ENCODE data around the gene LCN6. TPM values are rescaled to one million over a fixed set of nuclear protein-coding genes. Genes with fewer than 3 reads are reported as not detected.

The LCN6 gene
- total and polyA plus RNA-seq, 2 of the 4 experiments (the other 2 are of a cell fraction): not detected

DNA sequence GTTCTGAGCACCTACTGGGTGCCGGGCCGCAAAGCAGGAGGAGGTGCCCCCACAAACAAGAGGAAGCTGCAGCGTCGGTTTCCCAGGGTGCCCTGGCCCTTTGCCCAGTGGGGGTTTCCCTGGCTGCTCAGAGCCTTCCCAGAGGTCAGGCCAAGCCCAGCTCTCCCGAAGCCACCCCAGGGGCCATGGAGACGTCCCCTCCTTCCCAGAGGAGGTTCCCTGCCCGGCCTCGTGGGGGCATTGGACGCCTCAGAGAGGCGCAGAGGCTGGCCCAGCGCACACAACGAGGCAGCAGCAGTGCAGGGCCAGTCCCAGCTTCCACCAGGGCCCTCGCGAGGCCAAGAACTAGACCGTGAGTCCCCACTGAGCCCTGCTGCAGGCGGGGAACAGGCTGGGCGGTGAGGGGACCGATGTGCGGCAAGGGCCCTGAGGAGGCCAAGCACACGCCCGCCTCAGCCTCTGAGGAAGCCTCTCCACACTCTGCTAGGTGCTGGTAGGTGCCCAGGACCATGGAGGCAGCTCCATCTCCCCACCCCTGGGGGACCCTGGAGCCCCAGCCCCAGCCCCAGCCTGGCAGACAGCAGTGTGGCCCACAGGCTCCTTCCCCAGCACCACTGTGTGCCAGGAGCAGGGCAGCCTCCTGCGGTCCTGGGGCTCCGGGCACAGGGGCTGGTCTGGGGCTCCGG is 29.0 kb downstream of the LCN6 start:
- Histone ChIP-seq H3K18ac (ENCODE audit: low read depth, low read length) (no peak overlapping the region), H3K9ac (ENCODE audit: low read depth, low read length) (no peak overlapping the region), H4K5ac (ENCODE audit: low read depth, low read length) (no peak overlapping the region), H3K27me3 (ENCODE audit: control insufficient read depth, insufficient read depth, low read length) (no peaks in the 10 kb centered on the region), H3K56ac (ENCODE audit: extremely low read depth, insufficient read depth, low read length) (no peak overlapping the region), H3K27ac (ENCODE audit: insufficient read depth, low read length) (no peak overlapping the region), H3K4me2 (ENCODE audit: low read depth, low read length) (no peak overlapping the region), H2BK15ac (ENCODE audit: low read depth, low read length) (no peak overlapping the region), H3K23ac (ENCODE audit: low read depth, low read length) (no peak overlapping the region), H2AK5ac (ENCODE audit: low read depth, low read length) (no peak overlapping the region), H3K14ac (replicated peaks; ENCODE audit: low read depth, low read length) (no peak overlapping the region), H3K4me3 (ENCODE audit: insufficient read depth, low read depth, low read length) (no peak overlapping the region), H3K36me3 (ENCODE audit: control insufficient read depth, insufficient read depth, low read length) (peaks cover 30% of the 10 kb centered on the region), H4K20me1 (ENCODE audit: insufficient read depth, low read length) (peaks cover 45% of the 10 kb centered on the region), H3K4me1 (ENCODE audit: control insufficient read depth, insufficient read depth, low read length) (peaks cover 10% of the 10 kb centered on the region), H4K8ac (ENCODE audit: low read depth in 2 of 2, low read length in 2 of 2) (no peak overlapping the region), H2BK20ac (ENCODE audit: low read depth, low read length) (no peak overlapping the region), H2AK9ac (replicated peaks; ENCODE audit: low read depth, low read length, poor library complexity) (no peak overlapping the region), H3K9me3 (ENCODE audit: control insufficient read depth, insufficient read depth, low read length) (no peaks in the 10 kb centered on the region), H4K91ac (ENCODE audit: insufficient read depth, low read depth, low read length) (no peak overlapping the region), H2BK120ac (ENCODE audit: low read depth, low read length) (no peak overlapping the region), H2AFZ (replicated peaks; ENCODE audit: low read length, poor library complexity) (no peak overlapping the region), H3K4ac (ENCODE audit: low read depth, low read length) (no peak overlapping the region), H3K9me1 (ENCODE audit: insufficient read depth, low read length) (0 out of 2 replicates have a peak, but pooled peaks cover 3% of the 10 kb centered on the region), H2BK5ac (ENCODE audit: low read depth, low read length, poor library complexity, severe bottlenecking) (no peak overlapping the region), H3K79me1 (ENCODE audit: low read depth in 1 of 2, low read length in 2 of 2) (peaks cover 0 to 18% of the 10 kb centered on the region in 2 experiments; a peak in 2 of 4 replicates)
- in situ Hi-C loops (cut with MboI; ENCODE audit: low sequenced_read_pairs): no loop called here
- TF ChIP-seq, protein P1, sequence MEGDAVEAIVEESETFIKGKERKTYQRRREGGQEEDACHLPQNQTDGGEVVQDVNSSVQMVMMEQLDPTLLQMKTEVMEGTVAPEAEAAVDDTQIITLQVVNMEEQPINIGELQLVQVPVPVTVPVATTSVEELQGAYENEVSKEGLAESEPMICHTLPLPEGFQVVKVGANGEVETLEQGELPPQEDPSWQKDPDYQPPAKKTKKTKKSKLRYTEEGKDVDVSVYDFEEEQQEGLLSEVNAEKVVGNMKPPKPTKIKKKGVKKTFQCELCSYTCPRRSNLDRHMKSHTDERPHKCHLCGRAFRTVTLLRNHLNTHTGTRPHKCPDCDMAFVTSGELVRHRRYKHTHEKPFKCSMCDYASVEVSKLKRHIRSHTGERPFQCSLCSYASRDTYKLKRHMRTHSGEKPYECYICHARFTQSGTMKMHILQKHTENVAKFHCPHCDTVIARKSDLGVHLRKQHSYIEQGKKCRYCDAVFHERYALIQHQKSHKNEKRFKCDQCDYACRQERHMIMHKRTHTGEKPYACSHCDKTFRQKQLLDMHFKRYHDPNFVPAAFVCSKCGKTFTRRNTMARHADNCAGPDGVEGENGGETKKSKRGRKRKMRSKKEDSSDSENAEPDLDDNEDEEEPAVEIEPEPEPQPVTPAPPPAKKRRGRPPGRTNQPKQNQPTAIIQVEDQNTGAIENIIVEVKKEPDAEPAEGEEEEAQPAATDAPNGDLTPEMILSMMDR (conservative IDR thresholded peaks at IDR 0.05; ENCODE audit: low read depth, low read length): no peak
- no peak for TF ChIP-seq MXI1 (IDR thresholded peaks at IDR 0.05; ENCODE audit: borderline replicate concordance, low read depth, low read length)
- TF ChIP-seq CHD1 (IDR thresholded peaks at IDR 0.05; ENCODE audit: low read depth, low read length): no peak
- no peak for TF ChIP-seq RCOR1 (IDR thresholded peaks at IDR 0.05; ENCODE audit: insufficient replicate concordance, low read length)
- TF ChIP-seq ELK1 (IDR thresholded peaks at IDR 0.05; ENCODE audit: borderline replicate concordance, low read depth, low read length): no peak
- TF ChIP-seq MAZ (IDR thresholded peaks at IDR 0.05; ENCODE audit: borderline replicate concordance, low read depth, low read length): no peak
- no peak for TF ChIP-seq RAD21 (IDR thresholded peaks at IDR 0.05; ENCODE audit: low read length)
- no peak for TF ChIP-seq POLR2A (IDR thresholded peaks at IDR 0.05; ENCODE audit: low read depth, low read length)
- no peak for TF ChIP-seq MAFK (IDR thresholded peaks at IDR 0.05; ENCODE audit: low read depth, low read length)
- TF ChIP-seq SMC3 (IDR thresholded peaks at IDR 0.05; ENCODE audit: low read depth, low read length): no peak
- WGBS, 2 experiments (ENCODE audit: extremely low coverage in 2 of 2, insufficient read length in 1 of 2): 78% methylated on average over 16 of the region's 24 CpGs; no CpG with 5 or more reads in 1 of the 2 experiments
- dilution Hi-C loops (cut with HindIII; ENCODE audit: low sequenced_read_pairs, unreplicated experiment): no loop called here
- no peak for DNase-seq
- no TSS peak for BruUV-seq (replicated peaks)
- POLR2A ChIA-PET (ENCODE audit: unreplicated experiment): no interaction called here
- no peak for ATAC-seq (ENCODE audit: low read depth)
- CTCF ChIA-PET: no interaction called here
- intact Hi-C loops (cut with micrococcal nuclease): no loop called here

Data from IMR-90 (cell line).